ENCODE data around the gene CRYGN.

CRYGN gene

GRCh38 chr7:151425670-151426440, 14.1 kb downstream of the CRYGN start:
- no peak for DNase-seq

GRCh38 chr7:151424799-151425198, 15.1 kb downstream of the CRYGN start:
- DNase-seq: no peak

GRCh38 chr7:151423936-151424335, 16.0 kb downstream of the CRYGN start:
- no peak for DNase-seq

- DNase-seq: no peak
Observed at GRCh38 chr7:151423226-151423625, 16.7 kb downstream of the CRYGN start.

GRCh38 chr7:151422212-151422611, 17.7 kb downstream of the CRYGN start:
- DNase-seq: no peak

GRCh38 chr7:151420144-151420543, 19.8 kb downstream of the CRYGN start:
- DNase-seq: no peak

- DNase-seq: peak in 1 of 2 experiments; percentile 29
Observed at GRCh38 chr7:151416941-151417315, 23.0 kb downstream of the CRYGN start.

GRCh38 chr7:151416112-151416940, 23.6 kb downstream of the CRYGN start:
- DNase-seq: no peak

- DNase-seq: no peak
Observed at GRCh38 chr7:151415375-151416105, 24.4 kb downstream of the CRYGN start.

- DNase-seq: no peak
Observed at GRCh38 chr7:151413241-151413640, 26.7 kb downstream of the CRYGN start.

- no peak for DNase-seq
Observed at GRCh38 chr7:151412318-151412717, 27.6 kb downstream of the CRYGN start.

- DNase-seq: no peak
Observed at GRCh38 chr7:151411551-151411950, 28.4 kb downstream of the CRYGN start.

GRCh38 chr7:151410405-151411390, 29.2 kb downstream of the CRYGN start:
- no peak for DNase-seq

GRCh38 chr7:151409667-151410404, 30.1 kb downstream of the CRYGN start, which contains the start of gene WDR86:
Gene WDR86, minus strand, starts transcription at chr7:151410038. Its CDS starts 449 bp downstream, at chr7:151409589.
- no peak for DNase-seq

- no peak for DNase-seq
Observed at GRCh38 chr7:151408839-151409666, 30.9 kb downstream of the CRYGN start.

- no peak for DNase-seq
Observed at GRCh38 chr7:151408498-151408838, 31.5 kb downstream of the CRYGN start.

- no peak for DNase-seq
Observed at GRCh38 chr7:151406886-151407583, 32.9 kb downstream of the CRYGN start.

GRCh38 chr7:151406051-151406875, 33.7 kb downstream of the CRYGN start:
- no peak for DNase-seq

GRCh38 chr7:151405588-151405987, 34.4 kb downstream of the CRYGN start:
- no peak for DNase-seq
